ENCODE measurements around the gene PRPF6.

DNA sequence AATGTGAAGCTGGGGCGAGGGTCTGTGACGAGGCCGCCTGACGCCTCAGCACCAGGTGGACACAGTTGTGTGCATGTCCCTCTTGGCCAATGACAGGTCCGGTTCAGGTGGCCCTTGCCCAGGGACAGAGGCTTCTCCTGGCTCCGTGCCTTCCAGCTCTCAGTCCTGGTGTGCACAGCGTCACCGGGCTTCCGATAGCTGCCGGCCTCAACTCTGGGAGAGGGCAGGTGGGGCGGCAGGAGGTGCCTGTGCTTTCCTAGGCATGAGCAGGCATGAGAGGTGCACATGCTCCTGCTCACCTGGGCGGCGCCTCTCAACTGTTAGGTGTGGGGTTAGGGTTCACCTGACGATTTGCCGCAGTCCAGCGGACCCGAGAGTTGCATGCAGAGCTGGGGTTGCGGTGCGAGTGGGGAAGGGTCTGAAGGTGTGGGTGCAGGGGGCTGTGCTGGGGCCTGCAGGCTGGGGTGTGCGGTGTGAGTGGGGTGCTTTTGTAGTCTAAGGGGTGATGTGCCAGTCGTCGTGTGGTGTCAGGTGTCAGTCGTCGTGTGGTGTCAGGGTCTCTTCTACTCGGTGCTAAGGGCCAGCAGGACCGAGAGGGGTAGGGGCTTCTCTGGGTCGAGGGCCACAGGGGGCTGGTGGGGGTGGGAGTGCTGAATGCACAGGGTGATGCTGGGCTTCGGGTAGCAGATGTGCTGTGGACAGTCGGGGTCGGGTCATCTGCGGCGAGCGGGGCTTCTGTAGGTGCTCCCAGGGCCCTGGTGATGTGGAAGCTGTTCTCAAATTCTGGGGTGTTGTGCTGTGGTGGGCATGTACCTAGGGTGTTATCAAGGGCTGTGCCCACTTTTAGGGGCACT is 72.3 kb downstream of the PRPF6 start:
- TF ChIP-seq GATA3 (IDR thresholded peaks at IDR 0.05; ENCODE audit: low read depth, low read length) (no peak), GATA2 (IDR thresholded peaks at IDR 0.05; ENCODE audit: low read depth, low read length) (no peak)
